Neural cell (in vitro differentiated cells): ENCODE data around the gene MIGA2. TPM values are rescaled to one million over a fixed set of nuclear protein-coding genes. Genes with fewer than 3 reads are reported as not detected.

Source experiments
- H2AFZ ChIP-seq: fragments of 200-600, 300-800 bp; sonication (generic), shearing (Covaris generic); 2 replicates; pipeline ENCODE4 v1.6.0; 2014; ENCODE audit warnings: low read depth, mild to moderate bottlenecking, antibody characterized with exemption, low read length, moderate library complexity
- H3F3A ChIP-seq: fragments of 200-600 bp; shearing (Covaris generic); 2 replicates; pipeline ENCODE4 v1.6.1; 2016; ENCODE audit warnings: mild to moderate bottlenecking, moderate library complexity, mixed read lengths, antibody characterized with exemption, low read length; ENCODE audit not compliant: insufficient read depth, poor library complexity, severe bottlenecking
- H3K27ac ChIP-seq: fragments of 200-600, 300-800 bp; sonication (generic), shearing (Covaris generic); 2 replicates; pipeline ENCODE4 v1.5.1; 2014; ENCODE audit warnings: mild to moderate bottlenecking, low read length, moderate library complexity
- H3K27me3 ChIP-seq: fragments of 300-800, 200-600 bp; sonication (generic), shearing (Covaris generic); 2 replicates; pipeline ENCODE4 v1.6.0; 2014; ENCODE audit warnings: mild to moderate bottlenecking, low read depth, low read length, moderate library complexity; ENCODE audit not compliant: insufficient read depth
- H3K36me3 ChIP-seq: fragments of 300-800, 200-600 bp; sonication (generic), shearing (Covaris generic); 2 replicates; pipeline ENCODE4 v1.5.1; 2014; ENCODE audit warnings: mild to moderate bottlenecking, antibody characterized with exemption, low read length, moderate library complexity; ENCODE audit not compliant: insufficient read depth
- H3K4me2 ChIP-seq: fragments of 300-800, 200-600 bp; sonication (generic), shearing (Covaris generic); 2 replicates; pipeline ENCODE4 v1.6.0; 2014; ENCODE audit warnings: mild to moderate bottlenecking, low read length
- H3K4me3 ChIP-seq: fragments of 300-800, 200-600 bp; sonication (generic), shearing (Covaris generic); 2 replicates; pipeline ENCODE4 v1.5.1; 2014; ENCODE audit warnings: mild to moderate bottlenecking, low read length, moderate library complexity
- H3K79me2 ChIP-seq: fragments of 200-600 bp; shearing (Covaris generic); replicated peaks from 2 replicates; pipeline ENCODE4 v1.6.0; 2014; ENCODE audit warnings: mild to moderate bottlenecking, low read length, moderate library complexity; ENCODE audit not compliant: insufficient read depth
- H3K9ac ChIP-seq: fragments of 300-800, 200-600 bp; sonication (generic), shearing (Covaris generic); 2 replicates; pipeline ENCODE4 v1.6.1; 2016; ENCODE audit warnings: mild to moderate bottlenecking, low read length, mixed read lengths
- H3K9me2 ChIP-seq: fragments of 200-600 bp; shearing (Covaris generic); 2 replicates; pipeline ENCODE4 v1.6.1; 2016; ENCODE audit warnings: mild to moderate bottlenecking, low read length, mixed read lengths; ENCODE audit not compliant: insufficient read depth
- H3K9me3 ChIP-seq: fragments of 200-600, 300-800 bp; sonication (generic), shearing (Covaris generic); 2 replicates; pipeline ENCODE4 v1.6.1; 2016; ENCODE audit warnings: mild to moderate bottlenecking, mixed run types, low read length, moderate library complexity, mixed read lengths
- H4K20me1 ChIP-seq: fragments of 200-600 bp; shearing (Covaris generic); 2 replicates; pipeline ENCODE4 v1.6.1; 2016; ENCODE audit warnings: mild to moderate bottlenecking, mixed run types; ENCODE audit not compliant: insufficient read depth
- EP300 ChIP-seq: fragments of 450-650 bp; conservative IDR thresholded peaks from 2 replicates; pipeline ENCODE4 v1.6.1; 2014; ENCODE audit warnings: antibody characterized with exemption, mild to moderate bottlenecking, moderate library complexity; ENCODE audit not compliant: poor library complexity, severe bottlenecking
- EZH2 ChIP-seq: fragments of 200-600, 300-800 bp; shearing (Covaris generic), sonication (generic); IDR thresholded peaks from 2 replicates; pipeline ENCODE4 v1.6.1; 2014; ENCODE audit warnings: antibody characterized with exemption, low read length, borderline replicate concordance, mild to moderate bottlenecking; ENCODE audit not compliant: insufficient read depth, poor library complexity, severe bottlenecking
- MXI1 ChIP-seq: fragments of 450-650 bp; conservative IDR thresholded peaks from 2 replicates; pipeline ENCODE4 v1.6.1; 2014; ENCODE audit warnings: antibody characterized with exemption, mild to moderate bottlenecking; ENCODE audit not compliant: poor library complexity, severe bottlenecking
- POLR2AphosphoS5 ChIP-seq: IDR thresholded peaks from 2 replicates; pipeline ENCODE4 v1.6.1; 2012
- RAD21 ChIP-seq: fragments of 450-650 bp; conservative IDR thresholded peaks from 2 replicates; pipeline ENCODE4 v1.6.1; 2014; ENCODE audit warnings: antibody characterized with exemption, mild to moderate bottlenecking, moderate library complexity
- REST ChIP-seq: IDR thresholded peaks from 2 replicates; pipeline ENCODE4 v1.6.1; 2012; ENCODE audit warnings: borderline replicate concordance
- SMC3 ChIP-seq: fragments of 450-650 bp; conservative IDR thresholded peaks from 2 replicates; pipeline ENCODE4 v1.6.1; 2014; ENCODE audit warnings: antibody characterized with exemption, mild to moderate bottlenecking, moderate library complexity; ENCODE audit not compliant: poor library complexity
- TAF1 ChIP-seq: IDR thresholded peaks from 2 replicates; pipeline ENCODE4 v1.6.1; 2012; ENCODE audit warnings: low read depth
- polyA plus RNA-seq: library from polyadenylated mRNA; depleted of rRNA; stranded (reverse); fragments of >200 nt; gene quantifications from 2 replicates; pipeline ENCODE4 v1.2.3, GENCODE V29; 2014
- TF ChIP-seq, protein P1 (sequence below): fragments of 450-650 bp; IDR thresholded peaks from 2 replicates; pipeline ENCODE4 v1.5.1; 2014; ENCODE audit warnings: antibody characterized with exemption, mild to moderate bottlenecking, moderate library complexity; ENCODE audit not compliant: poor library complexity, severe bottlenecking

MIGA2 gene
- polyA plus RNA-seq, 1 donor from 2014 or later = 42.4 TPM

DNA sequence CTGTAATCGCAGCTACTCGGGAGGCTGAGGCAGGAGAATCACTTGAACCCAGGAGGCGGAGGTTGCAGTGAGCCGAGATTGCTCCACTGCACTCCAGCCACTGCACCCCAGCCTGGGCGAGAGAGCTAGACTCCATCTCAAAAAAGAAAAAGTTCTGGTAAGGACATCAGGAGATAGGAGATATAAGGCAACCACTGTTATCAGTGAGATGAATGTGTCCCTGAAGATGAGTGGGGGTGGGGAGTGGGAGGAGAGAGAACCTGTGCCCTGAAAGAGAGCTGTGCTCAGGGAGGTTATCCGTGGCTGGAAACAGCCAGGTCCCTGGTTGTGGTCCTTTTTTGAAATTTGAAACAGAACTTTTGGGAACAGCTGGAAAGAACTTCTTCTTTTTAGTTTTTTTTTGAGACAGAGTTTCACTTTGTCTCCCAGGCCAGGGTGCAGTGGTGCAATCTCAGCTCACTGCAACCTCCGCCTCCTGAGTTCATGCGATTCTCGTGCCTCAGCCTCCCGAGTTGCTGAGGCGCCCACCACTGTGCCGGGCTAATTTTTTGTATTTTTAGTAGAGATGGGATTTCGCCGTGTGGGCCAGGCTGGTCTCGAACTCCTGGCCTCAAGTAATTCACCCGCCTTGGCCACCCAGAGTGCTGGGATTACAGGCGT, 77.3 kb downstream of the MIGA2 start:
- Histone ChIP-seq H3K27ac (no peak overlapping the region), H3K79me2 (peaks cover 23% of the 10 kb centered on the region)
- no peak for TF ChIP-seq EP300

GRCh38 chr9:129118799-129119198, 82.4 kb downstream of the MIGA2 start:
- Histone ChIP-seq H3K4me2 (no peak overlapping the region), H3F3A (no peaks in the 10 kb centered on the region)

More for the DNA sequence above, 77.3 kb downstream of the MIGA2 start:
- H3K4me3 ChIP-seq = no peak overlapping the region
- no peak overlapping the region for H3K9ac ChIP-seq
- no peaks in the 10 kb centered on the region for H3K9me3 ChIP-seq
- H3F3A ChIP-seq = no peaks in the 10 kb centered on the region
- H3K9me2 ChIP-seq = no peaks in the 10 kb centered on the region
- H3K4me2 ChIP-seq = no peak overlapping the region
- no peak overlapping the region for H2AFZ ChIP-seq
- H3K27me3 ChIP-seq = no peaks in the 10 kb centered on the region
- H4K20me1 ChIP-seq = no peaks in the 10 kb centered on the region
- H3K36me3 ChIP-seq = no peaks in the 10 kb centered on the region

More at GRCh38 chr9:129118799-129119198, 82.4 kb downstream of the MIGA2 start:
- no peaks in the 10 kb centered on the region for H3K9me3 ChIP-seq
- H3K4me3 ChIP-seq = no peak overlapping the region
- no peak overlapping the region for H3K9ac ChIP-seq
- no peaks in the 10 kb centered on the region for H3K36me3 ChIP-seq
- H2AFZ ChIP-seq = no peak overlapping the region
- H3K27ac ChIP-seq = no peak overlapping the region
- TF ChIP-seq EP300 (no peak), EZH2 (no peak), POLR2AphosphoS5 (no peak), REST (no peak), SMC3 (no peak), MXI1 (no peak), RAD21 (no peak), TAF1 (no peak)
- TF ChIP-seq, protein P1, sequence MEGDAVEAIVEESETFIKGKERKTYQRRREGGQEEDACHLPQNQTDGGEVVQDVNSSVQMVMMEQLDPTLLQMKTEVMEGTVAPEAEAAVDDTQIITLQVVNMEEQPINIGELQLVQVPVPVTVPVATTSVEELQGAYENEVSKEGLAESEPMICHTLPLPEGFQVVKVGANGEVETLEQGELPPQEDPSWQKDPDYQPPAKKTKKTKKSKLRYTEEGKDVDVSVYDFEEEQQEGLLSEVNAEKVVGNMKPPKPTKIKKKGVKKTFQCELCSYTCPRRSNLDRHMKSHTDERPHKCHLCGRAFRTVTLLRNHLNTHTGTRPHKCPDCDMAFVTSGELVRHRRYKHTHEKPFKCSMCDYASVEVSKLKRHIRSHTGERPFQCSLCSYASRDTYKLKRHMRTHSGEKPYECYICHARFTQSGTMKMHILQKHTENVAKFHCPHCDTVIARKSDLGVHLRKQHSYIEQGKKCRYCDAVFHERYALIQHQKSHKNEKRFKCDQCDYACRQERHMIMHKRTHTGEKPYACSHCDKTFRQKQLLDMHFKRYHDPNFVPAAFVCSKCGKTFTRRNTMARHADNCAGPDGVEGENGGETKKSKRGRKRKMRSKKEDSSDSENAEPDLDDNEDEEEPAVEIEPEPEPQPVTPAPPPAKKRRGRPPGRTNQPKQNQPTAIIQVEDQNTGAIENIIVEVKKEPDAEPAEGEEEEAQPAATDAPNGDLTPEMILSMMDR = no peak
- H3K27me3 ChIP-seq = no peaks in the 10 kb centered on the region
- H3K79me2 ChIP-seq = peaks cover 15% of the 10 kb centered on the region
- no peaks in the 10 kb centered on the region for H4K20me1 ChIP-seq
- H3K9me2 ChIP-seq = no peaks in the 10 kb centered on the region
